ENCODE results near the gene NPW. TPM values are rescaled to one million over a fixed set of nuclear protein-coding genes. Genes with fewer than 3 reads are reported as not detected.

The NPW gene
- total RNA-seq, 3 donors from 2014 or later = 9.2 to 19.0 (median 13.1) TPM

DNA sequence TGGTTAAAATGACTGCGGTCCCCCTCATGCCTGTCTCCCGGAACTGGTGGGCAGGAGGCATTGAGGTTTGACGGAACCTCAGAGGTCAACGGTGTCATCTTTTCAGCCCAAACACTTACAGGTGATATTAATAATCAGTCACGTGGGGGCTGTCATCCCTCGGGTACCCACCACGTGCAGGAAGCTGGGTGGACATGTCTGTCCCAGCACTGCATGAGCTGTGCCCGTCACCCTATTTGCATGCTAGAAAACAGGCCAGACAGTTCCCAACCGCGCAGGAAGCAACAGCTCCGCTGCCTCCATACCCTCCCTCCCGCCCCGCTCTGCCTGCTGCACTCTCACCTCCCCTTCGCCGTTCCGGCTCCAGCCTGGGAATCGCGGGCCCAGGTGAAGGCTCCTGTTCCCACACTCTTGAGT is 28.4 kb upstream of the NPW start:
- Mint-ChIP-seq H3K4me3 (peak overlapping the region; percentile 70), H3K36me3 (ENCODE audit: insufficient read depth) (no peaks in the 10 kb centered on the region), H3K9me3 (no peaks in the 10 kb centered on the region), H3K27me3 (ENCODE audit: low read depth) (peaks cover 11% of the 10 kb centered on the region), H3K4me1 (ENCODE audit: low read depth) (peaks cover 23% of the 10 kb centered on the region)
- DNase-seq = peak; percentile 43
- ATAC-seq = peak; percentile 21 to 39

- Mint-ChIP-seq H3K36me3 (ENCODE audit: insufficient read depth) (no peaks in the 10 kb centered on the region), H3K4me3 (peak overlapping the region; percentile 70), H3K9me3 (no peaks in the 10 kb centered on the region), H3K27me3 (ENCODE audit: low read depth) (peaks cover 11% of the 10 kb centered on the region), H3K4me1 (ENCODE audit: low read depth) (peaks cover 23% of the 10 kb centered on the region)
- ATAC-seq = no peak
- no peak for DNase-seq
Observed at GRCh38 chr16:1991588-1991947, 28.0 kb upstream of the NPW start.

GRCh38 chr16:1991948-1992703 is 27.5 kb upstream of the NPW start:
- ATAC-seq (peak; percentile 68 to 80), DNase-seq (peak; percentile 99)
- H3K4me1 Mint-ChIP-seq (ENCODE audit: low read depth) = peaks cover 23% of the 10 kb centered on the region
- H3K36me3 Mint-ChIP-seq (ENCODE audit: insufficient read depth) = no peaks in the 10 kb centered on the region
- H3K4me3 Mint-ChIP-seq = peak overlapping the region; percentile 70
- H3K27me3 Mint-ChIP-seq (ENCODE audit: low read depth) = peaks cover 11% of the 10 kb centered on the region
- H3K9me3 Mint-ChIP-seq = no peaks in the 10 kb centered on the region

- ATAC-seq = no peak
- Mint-ChIP-seq H3K4me1 (ENCODE audit: low read depth) (peaks cover 23% of the 10 kb centered on the region), H3K4me3 (no peak overlapping the region), H3K36me3 (ENCODE audit: insufficient read depth) (no peaks in the 10 kb centered on the region), H3K27me3 (ENCODE audit: low read depth) (peaks cover 11% of the 10 kb centered on the region), H3K9me3 (no peaks in the 10 kb centered on the region)
- DNase-seq = no peak
Observed at GRCh38 chr16:1992704-1993317, 26.8 kb upstream of the NPW start.

GRCh38 chr16:1993731-1994131 is 25.9 kb upstream of the NPW start:
- H3K4me3 Mint-ChIP-seq = no peak overlapping the region
- DNase-seq = no peak
- H3K27me3 Mint-ChIP-seq (ENCODE audit: low read depth) = peaks cover 7% of the 10 kb centered on the region
- ATAC-seq = no peak
- peaks cover 23% of the 10 kb centered on the region for H3K4me1 Mint-ChIP-seq (ENCODE audit: low read depth)
- H3K9me3 Mint-ChIP-seq = no peaks in the 10 kb centered on the region
- peaks cover 2% of the 10 kb centered on the region for H3K36me3 Mint-ChIP-seq (ENCODE audit: insufficient read depth)

- ATAC-seq = no peak
- H3K4me3 Mint-ChIP-seq = no peak overlapping the region
- peaks cover 10% of the 10 kb centered on the region for H3K4me1 Mint-ChIP-seq (ENCODE audit: low read depth)
- no peaks in the 10 kb centered on the region for H3K9me3 Mint-ChIP-seq
- H3K36me3 Mint-ChIP-seq (ENCODE audit: insufficient read depth) = peaks cover 9% of the 10 kb centered on the region
- no peaks in the 10 kb centered on the region for H3K27me3 Mint-ChIP-seq (ENCODE audit: low read depth)
- no peak for DNase-seq
Observed at GRCh38 chr16:1997494-1998359, 21.9 kb upstream of the NPW start.

GRCh38 chr16:1998360-1998835 is 21.2 kb upstream of the NPW start:
- Mint-ChIP-seq H3K9me3 (no peaks in the 10 kb centered on the region), H3K36me3 (ENCODE audit: insufficient read depth) (peaks cover 9% of the 10 kb centered on the region), H3K27me3 (ENCODE audit: low read depth) (no peaks in the 10 kb centered on the region), H3K4me1 (ENCODE audit: low read depth) (peaks cover 9% of the 10 kb centered on the region), H3K4me3 (no peak overlapping the region)
- DNase-seq (no peak), ATAC-seq (no peak)

DNA sequence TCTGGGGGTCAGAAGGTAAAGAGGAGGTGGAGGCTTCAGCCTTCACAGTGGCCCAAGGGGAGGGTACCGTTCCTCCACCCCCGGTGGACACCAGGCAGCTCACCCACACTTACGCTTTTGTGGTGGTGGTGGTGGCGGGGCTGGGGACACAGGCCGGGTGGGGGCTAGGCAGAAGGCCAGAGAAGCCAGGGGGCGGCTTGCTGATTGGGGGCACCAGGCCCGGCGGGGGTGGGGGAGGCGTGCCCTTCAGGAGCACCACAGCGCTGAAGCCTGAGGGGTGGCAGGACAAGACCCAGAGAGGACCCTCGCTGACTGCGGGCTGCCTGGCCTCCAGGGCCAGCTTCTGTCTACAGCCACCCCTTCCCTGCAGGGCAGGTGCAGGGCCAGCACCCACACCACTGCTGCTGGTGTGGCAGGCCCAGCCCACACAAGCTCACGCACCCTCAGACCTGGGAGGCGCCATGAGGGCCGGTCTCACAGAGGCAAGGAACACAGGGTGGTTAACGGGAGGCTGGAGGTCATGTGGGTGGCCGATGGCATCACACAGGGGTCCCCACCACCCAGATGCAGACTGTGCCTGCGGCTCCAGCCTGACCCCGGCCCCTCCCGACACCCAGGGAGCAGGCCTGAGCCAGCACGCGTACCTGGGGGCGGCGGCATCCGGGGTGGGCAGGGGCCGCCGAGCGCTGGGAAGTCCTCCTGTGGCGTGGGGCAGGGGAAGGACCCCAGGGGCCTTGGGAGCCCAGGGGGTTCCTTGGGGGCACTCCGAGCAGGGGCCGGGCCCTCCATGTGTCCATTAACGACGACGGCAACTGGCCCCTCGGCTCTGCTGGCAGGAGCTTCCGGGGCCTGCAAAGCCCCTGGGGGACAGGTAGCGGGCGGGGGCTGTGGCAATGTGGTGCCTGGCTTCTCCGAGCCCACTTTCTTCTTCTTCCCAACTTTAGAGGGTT is 20.5 kb upstream of the NPW start:
- H3K36me3 Mint-ChIP-seq (ENCODE audit: insufficient read depth) = peaks cover 9% of the 10 kb centered on the region
- no peak for DNase-seq
- H3K4me1 Mint-ChIP-seq (ENCODE audit: low read depth) = peaks cover 3% of the 10 kb centered on the region
- H3K27me3 Mint-ChIP-seq (ENCODE audit: low read depth) = no peaks in the 10 kb centered on the region
- no peak overlapping the region for H3K4me3 Mint-ChIP-seq
- H3K9me3 Mint-ChIP-seq = no peaks in the 10 kb centered on the region
- ATAC-seq = no peak

DNA sequence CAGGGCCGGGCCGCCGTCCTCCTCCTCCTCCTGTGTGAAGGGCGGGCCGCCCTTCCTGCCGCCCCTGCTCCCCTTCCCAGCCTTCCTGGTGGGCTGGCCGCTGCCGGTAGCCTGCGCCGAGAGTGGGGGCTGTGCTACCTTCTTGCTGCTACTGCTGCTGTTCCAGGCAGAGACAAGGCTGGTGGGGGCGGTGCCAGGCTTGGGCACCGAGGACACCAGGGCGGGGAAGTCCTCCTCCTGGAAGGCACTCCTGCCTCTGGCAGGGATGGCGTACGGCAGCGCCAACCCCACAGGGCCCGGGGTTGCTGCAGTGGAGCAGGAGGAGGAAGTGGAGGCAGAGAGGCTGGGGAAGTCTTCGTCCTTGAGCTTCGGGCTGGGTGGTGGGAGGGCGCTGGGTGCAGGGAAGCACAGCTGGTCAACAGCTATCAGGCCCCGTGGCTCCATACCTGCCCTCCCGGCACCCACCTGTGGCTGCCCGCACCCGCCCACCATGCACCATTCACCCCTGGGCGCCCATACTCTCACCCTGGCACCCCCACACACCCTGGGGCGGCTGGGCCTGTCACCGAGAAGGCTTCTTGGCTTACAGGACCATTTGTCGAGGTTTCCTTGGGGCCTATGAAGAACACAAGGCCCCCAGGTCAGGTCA is 19.6 kb upstream of the NPW start:
- Mint-ChIP-seq H3K4me1 (ENCODE audit: low read depth) (peaks cover 4% of the 10 kb centered on the region), H3K36me3 (ENCODE audit: insufficient read depth) (peaks cover 9% of the 10 kb centered on the region), H3K9me3 (no peaks in the 10 kb centered on the region), H3K27me3 (ENCODE audit: low read depth) (no peaks in the 10 kb centered on the region), H3K4me3 (no peak overlapping the region)
- DNase-seq = no peak
- no peak for ATAC-seq

DNA sequence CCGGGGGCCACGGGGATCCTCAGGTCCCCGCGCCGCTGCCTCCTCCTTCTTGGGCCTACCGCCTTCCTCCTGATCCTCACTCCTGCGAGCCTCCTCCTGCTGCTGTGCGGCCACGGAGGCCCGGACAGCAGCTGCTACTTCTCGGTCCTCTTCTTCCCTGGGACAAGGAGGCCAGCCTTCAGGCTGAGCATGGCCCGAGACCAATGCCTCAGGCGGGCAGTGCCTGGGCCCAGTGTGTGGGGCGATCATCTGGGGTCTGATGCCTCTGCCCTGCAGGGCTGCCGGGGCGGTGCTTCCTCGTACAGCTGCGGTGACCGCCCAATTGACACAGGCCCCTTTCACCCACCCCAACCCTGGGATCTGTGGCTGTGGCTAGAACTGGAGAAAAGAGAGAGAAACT is 18.6 kb upstream of the NPW start:
- Mint-ChIP-seq H3K4me3 (no peak overlapping the region), H3K9me3 (no peaks in the 10 kb centered on the region), H3K4me1 (ENCODE audit: low read depth) (peaks cover 6% of the 10 kb centered on the region), H3K27me3 (ENCODE audit: low read depth) (no peaks in the 10 kb centered on the region), H3K36me3 (ENCODE audit: insufficient read depth) (peaks cover 10% of the 10 kb centered on the region)
- DNase-seq (no peak), ATAC-seq (no peak)

DNA sequence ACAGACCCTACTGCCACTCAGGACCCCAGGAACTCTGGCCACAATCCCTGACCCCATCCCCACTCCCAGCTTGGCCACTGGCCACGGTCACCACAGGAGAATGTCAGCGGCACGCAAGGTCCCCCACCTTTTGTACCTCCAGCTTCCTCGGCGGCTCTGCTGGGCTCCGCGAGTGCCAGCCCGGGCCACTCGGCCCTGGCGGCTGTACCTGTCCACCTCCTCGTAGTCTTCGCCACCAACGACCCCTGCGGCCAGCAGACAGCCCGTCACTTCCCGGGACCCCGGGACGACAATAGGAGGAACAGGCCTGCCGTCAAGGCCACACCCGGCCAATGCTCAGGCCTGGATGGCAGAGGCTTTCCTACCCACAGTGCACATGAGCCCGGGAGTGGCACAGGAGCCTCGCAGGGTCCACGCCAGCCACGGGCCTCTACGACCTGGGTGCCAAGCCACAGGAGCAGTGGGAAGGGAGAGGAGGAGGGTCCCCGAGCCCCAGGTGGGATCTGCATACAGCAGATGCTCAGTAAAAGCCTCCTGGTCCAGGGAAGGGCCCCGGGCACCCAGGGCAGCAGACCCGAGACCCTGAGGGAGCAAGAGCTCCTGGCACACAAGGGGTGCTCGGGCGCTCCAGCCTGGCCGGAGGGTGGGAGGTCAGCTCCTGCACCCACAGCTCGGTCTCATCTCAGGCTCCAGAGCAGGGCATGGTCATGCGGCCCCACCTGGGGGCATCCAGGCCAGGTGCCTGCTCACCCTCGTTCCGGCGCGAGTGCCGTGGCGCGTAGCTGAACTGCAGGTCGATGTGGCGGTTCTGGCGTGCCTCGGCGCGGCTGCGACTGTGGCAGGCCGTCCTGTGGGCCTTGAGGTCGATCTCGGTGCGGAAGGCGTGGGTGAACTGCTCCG is 17.9 kb upstream of the NPW start:
- H3K4me1 Mint-ChIP-seq (ENCODE audit: low read depth) = peaks cover 9% of the 10 kb centered on the region
- H3K27me3 Mint-ChIP-seq (ENCODE audit: low read depth) = no peaks in the 10 kb centered on the region
- no peaks in the 10 kb centered on the region for H3K9me3 Mint-ChIP-seq
- DNase-seq (no peak), ATAC-seq (no peak)
- no peak overlapping the region for H3K4me3 Mint-ChIP-seq
- H3K36me3 Mint-ChIP-seq (ENCODE audit: insufficient read depth) = peaks cover 11% of the 10 kb centered on the region

DNA sequence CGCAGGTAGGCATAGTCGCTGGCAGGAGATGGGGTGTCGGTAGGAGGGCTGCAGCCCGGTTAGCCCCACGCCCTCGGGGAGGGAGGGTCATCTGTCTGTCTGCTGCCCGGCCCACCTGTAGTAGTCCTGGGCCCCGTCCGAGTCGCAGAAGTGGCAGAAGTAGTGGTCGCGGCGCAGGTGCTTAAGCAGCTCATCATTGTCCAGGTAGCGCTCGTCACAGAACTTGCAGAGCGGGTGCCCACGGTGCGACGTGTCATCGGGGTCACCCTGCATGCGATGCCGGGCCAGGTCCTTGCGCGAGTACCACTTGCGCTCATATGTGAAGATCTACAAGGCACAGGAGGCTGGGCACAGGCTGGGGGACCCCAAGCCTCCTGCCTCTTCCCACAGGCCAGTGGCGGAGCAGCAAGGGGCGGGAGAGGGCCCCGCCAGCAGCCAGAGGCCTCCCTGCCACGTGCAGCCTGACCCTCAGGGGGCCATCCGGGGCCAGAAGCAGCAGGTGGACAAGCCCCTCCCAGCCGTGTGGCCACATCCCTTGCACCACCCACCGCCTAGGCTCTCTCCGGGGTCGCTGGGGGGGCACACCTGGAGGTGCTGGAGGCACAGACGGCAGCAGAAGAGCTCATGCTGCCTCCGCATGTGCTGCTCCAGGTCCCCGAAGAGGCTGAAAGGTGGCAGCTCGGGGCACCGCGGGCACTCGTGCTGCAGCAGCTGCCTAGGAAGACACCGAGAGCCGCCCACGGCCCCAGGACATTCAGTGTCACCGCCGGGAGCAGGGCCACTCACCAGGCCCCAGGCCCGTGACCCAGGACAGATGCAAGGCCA is 17.0 kb upstream of the NPW start:
- H3K4me3 Mint-ChIP-seq = no peak overlapping the region
- ATAC-seq (no peak), DNase-seq (no peak)
- H3K4me1 Mint-ChIP-seq (ENCODE audit: low read depth) = peaks cover 18% of the 10 kb centered on the region
- no peaks in the 10 kb centered on the region for H3K9me3 Mint-ChIP-seq
- H3K36me3 Mint-ChIP-seq (ENCODE audit: insufficient read depth) = peaks cover 11% of the 10 kb centered on the region
- H3K27me3 Mint-ChIP-seq (ENCODE audit: low read depth) = no peaks in the 10 kb centered on the region
